GM12875 (cell line): ENCODE measurements around the gene SLC2A4.

Source experiments
- H3K4me3 ChIP-seq: one replicate; pipeline ENCODE4 v1.5.1; 2011; ENCODE audit warnings: low read depth, low read length, control low read depth
- TF ChIP-seq, protein P1 (sequence below): IDR thresholded peaks from 2 replicates; pipeline ENCODE4 v1.5.1; 2011; ENCODE audit warnings: low read depth, mild to moderate bottlenecking, control low read depth, inconsistent platforms, low read length, moderate library complexity, borderline replicate concordance; ENCODE audit not compliant: insufficient read depth

Gene SLC2A4

DNA sequence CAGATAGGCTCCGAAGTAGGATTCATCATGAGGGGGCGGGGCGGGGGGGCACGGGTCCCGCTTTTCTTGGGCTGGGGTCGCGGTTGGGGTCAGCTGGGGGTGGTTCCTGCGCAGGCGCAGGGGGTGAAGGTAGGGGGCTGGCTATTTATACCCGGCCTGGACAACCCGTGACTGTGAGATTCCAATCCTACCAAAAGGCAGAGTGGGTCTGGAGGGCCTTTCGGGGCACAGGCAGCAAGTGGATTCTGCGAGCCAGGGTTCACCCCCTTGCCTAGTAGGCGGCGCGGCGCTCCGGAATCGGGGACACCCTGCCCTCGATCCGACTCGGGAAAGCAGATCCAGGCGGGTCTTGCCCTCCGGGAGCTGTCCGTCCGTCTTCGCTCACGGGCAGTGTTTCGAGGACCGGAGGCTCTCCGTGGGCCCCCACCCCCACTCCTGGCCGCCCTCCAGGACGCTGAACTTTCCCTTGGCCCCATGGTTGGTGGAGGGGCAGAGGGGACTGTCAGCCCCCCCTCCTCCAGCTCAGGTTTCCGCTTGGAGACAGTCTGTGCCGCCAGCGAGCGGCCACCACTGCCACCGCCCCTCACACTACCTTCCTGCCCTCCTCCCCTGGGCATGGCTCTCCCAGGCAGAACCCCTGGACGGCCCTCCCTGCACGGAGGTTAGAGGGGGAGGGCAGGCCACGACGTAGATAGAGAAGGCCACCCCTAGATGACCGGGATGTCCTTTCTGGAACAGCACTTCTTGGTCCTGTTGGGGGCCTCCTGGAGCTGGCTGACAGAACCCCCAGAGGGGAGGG, 634 bp downstream of the SLC2A4 start:
- TF ChIP-seq, protein P1, sequence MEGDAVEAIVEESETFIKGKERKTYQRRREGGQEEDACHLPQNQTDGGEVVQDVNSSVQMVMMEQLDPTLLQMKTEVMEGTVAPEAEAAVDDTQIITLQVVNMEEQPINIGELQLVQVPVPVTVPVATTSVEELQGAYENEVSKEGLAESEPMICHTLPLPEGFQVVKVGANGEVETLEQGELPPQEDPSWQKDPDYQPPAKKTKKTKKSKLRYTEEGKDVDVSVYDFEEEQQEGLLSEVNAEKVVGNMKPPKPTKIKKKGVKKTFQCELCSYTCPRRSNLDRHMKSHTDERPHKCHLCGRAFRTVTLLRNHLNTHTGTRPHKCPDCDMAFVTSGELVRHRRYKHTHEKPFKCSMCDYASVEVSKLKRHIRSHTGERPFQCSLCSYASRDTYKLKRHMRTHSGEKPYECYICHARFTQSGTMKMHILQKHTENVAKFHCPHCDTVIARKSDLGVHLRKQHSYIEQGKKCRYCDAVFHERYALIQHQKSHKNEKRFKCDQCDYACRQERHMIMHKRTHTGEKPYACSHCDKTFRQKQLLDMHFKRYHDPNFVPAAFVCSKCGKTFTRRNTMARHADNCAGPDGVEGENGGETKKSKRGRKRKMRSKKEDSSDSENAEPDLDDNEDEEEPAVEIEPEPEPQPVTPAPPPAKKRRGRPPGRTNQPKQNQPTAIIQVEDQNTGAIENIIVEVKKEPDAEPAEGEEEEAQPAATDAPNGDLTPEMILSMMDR: no peak
- H3K4me3 ChIP-seq: peak overlapping the region; percentile 53

DNA sequence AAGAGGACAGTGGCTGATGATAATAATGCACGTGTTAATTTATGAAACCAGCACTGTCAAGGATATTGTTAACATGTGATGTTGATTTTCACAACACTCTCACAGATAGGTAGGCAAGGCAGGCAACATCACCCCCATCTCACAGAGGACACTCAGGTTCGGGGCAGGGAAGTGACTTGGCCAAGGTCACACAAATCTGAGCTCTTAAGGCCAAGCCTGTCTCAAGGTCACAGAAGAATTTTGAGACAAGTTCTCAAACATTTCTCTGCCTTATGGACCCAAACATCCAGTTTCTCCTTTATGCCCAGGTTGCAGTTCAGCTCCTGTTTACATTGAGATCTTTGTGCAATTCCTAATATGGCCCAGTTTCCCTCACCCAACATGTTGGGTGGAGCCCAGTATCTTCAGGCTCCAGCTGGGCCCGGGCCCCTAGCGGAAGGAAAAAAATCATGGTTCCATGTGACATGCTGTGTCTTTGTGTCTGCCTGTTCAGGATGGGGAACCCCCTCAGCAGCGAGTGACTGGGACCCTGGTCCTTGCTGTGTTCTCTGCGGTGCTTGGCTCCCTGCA, 1.3 kb downstream of the SLC2A4 start:
- TF ChIP-seq, protein P1: 0 out of 2 replicates have a peak, but pooled peaks have one; percentile 19
- H3K4me3 ChIP-seq: no peak overlapping the region

DNA sequence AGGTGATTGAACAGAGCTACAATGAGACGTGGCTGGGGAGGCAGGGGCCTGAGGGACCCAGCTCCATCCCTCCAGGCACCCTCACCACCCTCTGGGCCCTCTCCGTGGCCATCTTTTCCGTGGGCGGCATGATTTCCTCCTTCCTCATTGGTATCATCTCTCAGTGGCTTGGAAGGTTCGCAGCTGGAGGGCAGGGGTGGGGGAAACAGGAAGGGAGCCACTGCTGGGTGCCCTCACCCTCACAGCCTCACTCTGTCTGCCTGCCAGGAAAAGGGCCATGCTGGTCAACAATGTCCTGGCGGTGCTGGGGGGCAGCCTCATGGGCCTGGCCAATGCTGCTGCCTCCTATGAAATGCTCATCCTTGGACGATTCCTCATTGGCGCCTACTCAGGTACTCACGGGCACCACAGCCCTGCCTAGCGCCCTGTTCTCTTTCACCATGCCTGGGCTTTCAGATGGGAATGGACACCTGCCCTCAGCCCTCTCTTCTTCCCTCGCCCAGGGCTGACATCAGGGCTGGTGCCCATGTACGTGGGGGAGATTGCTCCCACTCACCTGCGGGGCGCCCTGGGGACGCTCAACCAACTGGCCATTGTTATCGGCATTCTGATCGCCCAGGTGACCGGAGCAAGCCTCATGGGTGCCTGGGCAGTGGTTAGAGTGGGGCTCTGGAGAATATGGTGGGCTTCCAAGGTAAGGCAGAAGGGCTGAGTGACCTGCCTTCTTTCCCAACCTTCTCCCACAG, 2.1 kb downstream of the SLC2A4 start:
- no peak overlapping the region for H3K4me3 ChIP-seq
- TF ChIP-seq, protein P1: no peak

DNA sequence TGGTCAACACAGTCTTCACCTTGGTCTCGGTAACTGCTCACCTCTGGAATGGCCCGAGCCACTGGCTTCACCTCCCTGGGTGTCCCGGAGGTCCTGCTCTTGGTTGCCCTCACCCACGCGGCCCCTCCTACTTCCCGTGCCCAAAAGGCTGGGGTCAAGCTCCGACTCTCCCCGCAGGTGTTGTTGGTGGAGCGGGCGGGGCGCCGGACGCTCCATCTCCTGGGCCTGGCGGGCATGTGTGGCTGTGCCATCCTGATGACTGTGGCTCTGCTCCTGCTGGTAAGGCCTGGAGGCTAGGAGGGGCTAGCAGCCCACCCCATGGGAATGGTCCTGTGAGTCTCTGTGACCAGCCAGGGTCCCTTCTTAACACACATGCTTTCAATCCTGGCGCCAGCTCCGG, 3.4 kb downstream of the SLC2A4 start:
- H3K4me3 ChIP-seq: no peak overlapping the region
- TF ChIP-seq, protein P1: no peak

DNA sequence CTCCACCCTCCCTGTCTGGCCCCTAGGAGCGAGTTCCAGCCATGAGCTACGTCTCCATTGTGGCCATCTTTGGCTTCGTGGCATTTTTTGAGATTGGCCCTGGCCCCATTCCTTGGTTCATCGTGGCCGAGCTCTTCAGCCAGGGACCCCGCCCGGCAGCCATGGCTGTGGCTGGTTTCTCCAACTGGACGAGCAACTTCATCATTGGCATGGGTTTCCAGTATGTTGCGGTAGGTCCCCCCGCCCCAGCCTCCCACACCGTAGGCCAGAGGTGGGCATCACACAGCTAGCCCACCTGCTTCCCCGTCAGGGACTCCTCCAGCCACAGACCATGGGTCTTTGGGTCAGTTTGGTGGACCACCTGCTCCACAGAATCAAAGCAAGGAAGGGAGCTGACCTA, 4.2 kb downstream of the SLC2A4 start:
- TF ChIP-seq, protein P1: no peak
- no peak overlapping the region for H3K4me3 ChIP-seq

DNA sequence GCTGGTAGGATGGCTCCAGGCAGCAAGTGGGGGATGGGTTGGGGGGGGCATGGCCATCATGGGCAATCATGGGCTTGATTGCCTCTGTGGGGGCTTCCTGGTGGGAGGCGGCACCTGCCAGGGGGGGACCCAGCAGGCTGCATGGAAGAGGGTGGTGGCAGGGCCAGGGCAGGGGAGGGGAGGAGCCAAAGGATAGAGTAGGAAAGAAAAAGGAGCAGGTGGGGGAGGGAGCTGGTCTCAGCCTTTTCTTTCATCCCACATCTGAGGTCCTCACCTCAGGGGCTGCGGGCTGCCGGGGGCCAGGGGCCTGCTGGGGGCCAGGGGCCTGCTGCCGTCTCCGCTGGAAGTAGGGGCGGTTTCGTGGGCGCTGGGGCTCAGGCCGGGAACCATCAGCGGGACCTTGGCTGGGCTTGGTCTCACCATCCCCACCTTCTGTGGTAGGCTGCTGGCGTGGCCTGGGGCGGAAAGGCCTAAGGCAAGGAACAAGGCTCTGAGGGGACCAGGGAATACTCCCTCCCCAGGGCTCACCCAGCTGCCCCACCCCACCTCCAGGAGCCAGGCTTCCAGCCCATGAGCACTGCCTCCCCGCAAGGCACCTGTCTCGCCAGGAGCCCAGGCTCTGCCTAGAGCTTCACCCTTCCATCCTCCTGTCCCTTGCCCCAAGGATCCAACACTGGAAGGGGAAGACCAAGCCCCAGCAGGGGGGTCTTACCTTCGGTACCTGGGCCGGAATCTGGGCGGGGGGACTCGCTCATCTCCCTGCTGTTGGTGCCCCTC, 7.9 kb downstream of the SLC2A4 start:
- no peak overlapping the region for H3K4me3 ChIP-seq
- TF ChIP-seq, protein P1: no peak
